OCI-LY7 (cell line): ENCODE measurements around the gene NKX2-8.
A peak's percentile ranks its signal among the peaks of the same experiment; 100 is the strongest.

ENCODE experiments used
- EZH2phosphoT487 ChIP-seq: fragments of 200-600 bp; sonication (generic); IDR thresholded peaks from 2 replicates; pipeline ENCODE4 v1.6.1; 2018; ENCODE audit warnings: low read depth, borderline replicate concordance, mild to moderate bottlenecking, mixed run types, antibody characterized with exemption, low read length, moderate library complexity, mixed read lengths
- TF ChIP-seq, protein P1 (sequence below): fragments of 200-600 bp; sonication (generic); conservative IDR thresholded peaks from 2 replicates; pipeline ENCODE4 v1.5.1; 2014; ENCODE audit warnings: mild to moderate bottlenecking, antibody characterized with exemption, low read length, moderate library complexity, mixed read lengths

DNA sequence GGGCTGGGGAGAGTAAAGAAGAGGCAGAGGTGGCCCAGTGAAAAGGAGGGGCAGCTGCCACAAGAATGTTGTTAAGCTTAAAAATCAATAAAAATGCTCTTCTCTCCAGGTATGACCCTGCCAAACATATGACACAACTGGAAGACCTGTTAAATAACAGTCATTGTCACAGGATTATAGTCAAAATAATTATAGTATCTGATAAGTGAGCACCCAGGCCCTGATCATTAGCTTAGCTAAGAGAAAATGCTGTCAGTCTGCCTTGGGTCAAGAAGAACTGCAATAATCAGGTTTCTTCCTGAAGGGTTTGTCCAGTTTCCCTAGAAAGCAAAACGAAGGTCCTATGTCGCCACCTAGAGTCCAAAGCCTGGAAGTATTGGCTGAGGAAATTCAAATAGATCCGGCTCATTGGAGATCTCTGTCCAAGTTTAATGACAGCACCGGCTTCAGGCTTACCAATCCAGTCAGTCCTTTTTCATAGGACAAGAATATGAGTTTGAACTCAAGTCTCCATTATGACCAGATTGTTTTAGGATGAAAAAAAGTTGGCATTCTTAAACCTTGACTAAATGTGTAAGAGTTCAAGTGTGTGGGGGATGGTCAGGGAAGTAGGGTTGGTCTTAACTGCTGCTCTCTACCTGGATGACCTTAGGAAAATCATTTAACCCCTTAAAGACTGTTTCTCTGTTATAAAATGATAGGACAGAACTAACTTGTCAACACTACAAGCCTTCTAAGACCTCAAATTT is 22.5 kb upstream of the NKX2-8 start:
- TF ChIP-seq, protein P1, sequence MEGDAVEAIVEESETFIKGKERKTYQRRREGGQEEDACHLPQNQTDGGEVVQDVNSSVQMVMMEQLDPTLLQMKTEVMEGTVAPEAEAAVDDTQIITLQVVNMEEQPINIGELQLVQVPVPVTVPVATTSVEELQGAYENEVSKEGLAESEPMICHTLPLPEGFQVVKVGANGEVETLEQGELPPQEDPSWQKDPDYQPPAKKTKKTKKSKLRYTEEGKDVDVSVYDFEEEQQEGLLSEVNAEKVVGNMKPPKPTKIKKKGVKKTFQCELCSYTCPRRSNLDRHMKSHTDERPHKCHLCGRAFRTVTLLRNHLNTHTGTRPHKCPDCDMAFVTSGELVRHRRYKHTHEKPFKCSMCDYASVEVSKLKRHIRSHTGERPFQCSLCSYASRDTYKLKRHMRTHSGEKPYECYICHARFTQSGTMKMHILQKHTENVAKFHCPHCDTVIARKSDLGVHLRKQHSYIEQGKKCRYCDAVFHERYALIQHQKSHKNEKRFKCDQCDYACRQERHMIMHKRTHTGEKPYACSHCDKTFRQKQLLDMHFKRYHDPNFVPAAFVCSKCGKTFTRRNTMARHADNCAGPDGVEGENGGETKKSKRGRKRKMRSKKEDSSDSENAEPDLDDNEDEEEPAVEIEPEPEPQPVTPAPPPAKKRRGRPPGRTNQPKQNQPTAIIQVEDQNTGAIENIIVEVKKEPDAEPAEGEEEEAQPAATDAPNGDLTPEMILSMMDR = peak; percentile 92
- TF ChIP-seq EZH2phosphoT487 = no peak
